ENCODE results near the gene NARS2.

NARS2 gene

GRCh38 chr11:78478536-78478935 lies 96.1 kb downstream of the NARS2 start:
- TF ChIP-seq FOXM1 (IDR thresholded peaks at IDR 0.05; ENCODE audit: borderline replicate concordance, low read depth) (no peak), TEAD4 (IDR thresholded peaks at IDR 0.05) (no peak), REST (IDR thresholded peaks at IDR 0.05; ENCODE audit: low read depth) (no peak), YY1 (IDR thresholded peaks at IDR 0.05; ENCODE audit: low read depth) (no peak), CREB1 (IDR thresholded peaks at IDR 0.05; ENCODE audit: low read depth) (no peak), EGR1 (IDR thresholded peaks at IDR 0.05) (no peak), ZBTB7A (IDR thresholded peaks at IDR 0.05; ENCODE audit: low read depth) (no peak), RAD21 (IDR thresholded peaks at IDR 0.05; ENCODE audit: low read depth) (no peak), EP300 (IDR thresholded peaks at IDR 0.05; ENCODE audit: borderline replicate concordance) (no peak), TAF1 (IDR thresholded peaks at IDR 0.05; ENCODE audit: low read depth) (no peak), NFIC (IDR thresholded peaks at IDR 0.05) (no peak), USF1 (IDR thresholded peaks at IDR 0.05) (no peak), TCF12 (IDR thresholded peaks at IDR 0.05; ENCODE audit: low read depth) (no peak), CEBPB (IDR thresholded peaks at IDR 0.05) (no peak)
- TF ChIP-seq, protein P1, sequence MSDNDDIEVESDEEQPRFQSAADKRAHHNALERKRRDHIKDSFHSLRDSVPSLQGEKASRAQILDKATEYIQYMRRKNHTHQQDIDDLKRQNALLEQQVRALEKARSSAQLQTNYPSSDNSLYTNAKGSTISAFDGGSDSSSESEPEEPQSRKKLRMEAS (IDR thresholded peaks at IDR 0.05) = no peak

GRCh38 chr11:78476066-78476465 lies 98.6 kb downstream of the NARS2 start:
- TF ChIP-seq TAF1 (IDR thresholded peaks at IDR 0.05; ENCODE audit: low read depth) (no peak), EGR1 (IDR thresholded peaks at IDR 0.05) (no peak), USF1 (IDR thresholded peaks at IDR 0.05) (no peak), YY1 (IDR thresholded peaks at IDR 0.05; ENCODE audit: low read depth) (no peak), TEAD4 (IDR thresholded peaks at IDR 0.05) (no peak), TCF12 (IDR thresholded peaks at IDR 0.05; ENCODE audit: low read depth) (no peak), NFIC (IDR thresholded peaks at IDR 0.05) (no peak), CREB1 (IDR thresholded peaks at IDR 0.05; ENCODE audit: low read depth) (no peak), EP300 (IDR thresholded peaks at IDR 0.05; ENCODE audit: borderline replicate concordance) (no peak), RAD21 (IDR thresholded peaks at IDR 0.05; ENCODE audit: low read depth) (no peak), ZBTB7A (IDR thresholded peaks at IDR 0.05; ENCODE audit: low read depth) (no peak), REST (IDR thresholded peaks at IDR 0.05; ENCODE audit: low read depth) (no peak), FOXM1 (IDR thresholded peaks at IDR 0.05; ENCODE audit: borderline replicate concordance, low read depth) (no peak), CEBPB (IDR thresholded peaks at IDR 0.05) (no peak)
- TF ChIP-seq, protein P1 (IDR thresholded peaks at IDR 0.05) = no peak

DNA sequence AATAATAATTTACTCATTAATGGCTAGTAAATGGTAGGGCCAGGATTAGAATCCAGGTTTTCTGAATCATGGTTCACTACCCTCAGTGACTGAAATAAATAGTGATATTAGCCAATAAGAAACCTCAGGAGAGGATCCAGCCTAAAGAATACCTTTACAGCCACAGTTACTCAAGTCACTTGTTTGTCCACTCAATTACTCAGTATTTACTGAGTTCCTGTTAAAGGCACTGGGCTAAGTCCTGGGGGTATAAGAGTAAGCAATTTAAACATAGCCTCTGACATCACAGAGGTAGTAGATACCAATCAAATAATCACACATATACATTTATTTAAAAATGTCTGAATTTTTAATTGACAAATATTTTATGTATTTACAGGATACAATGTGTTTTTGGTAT lies 100.2 kb downstream of the NARS2 start:
- no peak for TF ChIP-seq ZBTB7A (IDR thresholded peaks at IDR 0.05; ENCODE audit: low read depth)
- TF ChIP-seq TAF1 (IDR thresholded peaks at IDR 0.05; ENCODE audit: low read depth) = no peak
- no peak for TF ChIP-seq RAD21 (IDR thresholded peaks at IDR 0.05; ENCODE audit: low read depth)
- TF ChIP-seq EP300 (IDR thresholded peaks at IDR 0.05; ENCODE audit: borderline replicate concordance) = no peak
- TF ChIP-seq REST (IDR thresholded peaks at IDR 0.05; ENCODE audit: low read depth) = no peak
- no peak for TF ChIP-seq NFIC (IDR thresholded peaks at IDR 0.05)

GRCh38 chr11:78472905-78473304 lies 101.8 kb downstream of the NARS2 start:
- no peak for TF ChIP-seq TCF12 (IDR thresholded peaks at IDR 0.05; ENCODE audit: low read depth)

- TF ChIP-seq EP300 (IDR thresholded peaks at IDR 0.05; ENCODE audit: borderline replicate concordance) = no peak
- TF ChIP-seq CREB1 (IDR thresholded peaks at IDR 0.05; ENCODE audit: low read depth) = no peak
- no peak for TF ChIP-seq FOXM1 (IDR thresholded peaks at IDR 0.05; ENCODE audit: borderline replicate concordance, low read depth)
- TF ChIP-seq REST (IDR thresholded peaks at IDR 0.05; ENCODE audit: low read depth) = no peak
- TF ChIP-seq NFIC (IDR thresholded peaks at IDR 0.05) = no peak
Measured at GRCh38 chr11:78472382-78472781, 102.3 kb downstream of the NARS2 start.
